HG02973 (cell line): ENCODE data around the gene SLC30A2.
A peak's percentile ranks its signal among the peaks of the same experiment; 100 is the strongest.

Experiments used
- ATAC-seq: cut with Tn5 transposase; IDR thresholded peaks from one replicate; pipeline ENCODE4 v1.9.1; 2021; ENCODE audit warnings: moderate library complexity; ENCODE audit not compliant: unreplicated experiment

The SLC30A2 gene

DNA sequence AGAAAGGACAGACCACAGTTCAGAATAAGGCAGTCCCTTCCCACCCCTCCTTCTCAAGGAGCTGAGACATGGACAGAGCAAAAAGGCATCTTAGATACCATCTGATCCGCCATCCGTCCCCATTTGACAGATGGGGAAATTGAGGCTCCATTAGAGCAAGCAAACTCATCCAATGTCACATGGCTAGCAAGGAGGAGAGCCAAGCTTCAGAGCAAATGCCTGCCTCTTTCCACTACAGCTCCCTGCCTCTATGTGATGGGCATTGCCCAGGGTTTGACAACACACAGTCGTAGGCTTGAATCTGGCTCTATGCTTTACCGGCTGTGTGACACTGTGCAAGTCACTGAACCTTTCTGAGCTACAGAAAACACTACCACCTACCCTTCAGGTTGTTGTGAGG is 3.9 kb downstream of the SLC30A2 start:
- no peak for ATAC-seq

- ATAC-seq, result no peak
These were observed 4.5 kb downstream of the SLC30A2 start for GRCh38 chr1:26041401-26041800.

DNA sequence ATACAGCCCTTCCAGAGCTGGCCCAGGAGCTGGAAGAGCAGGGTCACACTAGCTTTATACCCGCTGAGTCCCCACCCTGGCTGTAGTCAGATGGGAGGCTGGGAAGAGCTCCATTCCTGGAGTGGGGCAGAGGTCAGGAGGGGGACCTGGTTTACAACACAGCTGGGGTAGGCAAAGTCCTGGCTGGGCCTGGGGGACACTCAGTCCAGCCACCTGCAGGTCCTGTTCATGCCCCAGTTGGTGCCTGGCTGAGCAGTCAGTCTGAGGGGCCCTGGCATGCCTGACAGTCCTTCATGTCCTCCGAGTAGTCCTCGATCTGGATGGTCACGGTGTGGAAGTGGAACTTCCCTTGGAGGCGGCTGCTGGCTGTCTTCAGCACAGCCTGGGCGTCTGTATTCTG is 7.0 kb downstream of the SLC30A2 start:
- ATAC-seq, result no peak

DNA sequence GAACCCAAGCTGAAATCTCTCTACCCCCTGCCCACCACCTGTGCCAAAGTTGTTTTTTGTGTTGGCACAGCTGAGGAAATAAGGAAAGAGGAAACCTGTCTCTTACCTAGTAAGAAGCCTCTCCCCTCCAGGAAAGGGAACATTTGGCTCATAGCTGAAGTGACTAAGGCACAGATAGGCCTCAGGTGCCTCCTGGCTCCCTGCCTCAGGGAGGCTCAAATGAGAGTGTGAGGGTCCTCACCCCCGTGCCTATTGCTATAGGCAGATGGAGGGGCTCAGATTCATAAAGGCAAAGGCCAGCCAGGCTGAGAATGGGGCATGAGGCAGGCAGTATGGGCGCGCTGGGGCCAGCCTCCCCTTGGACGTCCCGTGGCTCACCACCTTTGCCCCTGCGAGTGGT is 7.4 kb downstream of the SLC30A2 start:
- ATAC-seq, result no peak

DNA sequence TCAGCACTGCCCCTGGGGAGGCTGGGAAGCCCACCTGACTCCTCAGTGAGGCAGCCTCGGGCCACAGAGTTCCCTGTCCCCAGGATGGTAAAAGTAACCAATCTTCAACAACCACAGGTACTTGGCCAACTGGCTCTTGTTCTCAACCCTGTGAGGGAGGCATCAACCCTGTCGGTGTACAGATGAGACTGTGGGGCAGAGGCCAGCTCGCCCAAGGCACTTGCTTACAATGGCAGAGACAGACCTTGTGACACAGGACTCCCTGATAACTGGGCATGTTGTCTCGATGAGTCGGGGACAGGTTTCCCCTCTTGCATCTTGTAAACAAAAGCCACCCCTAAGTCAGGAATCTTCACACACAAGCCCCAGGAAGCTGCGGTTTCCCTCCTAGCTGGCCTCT is 8.0 kb downstream of the SLC30A2 start:
- ATAC-seq, result no peak

- no peak for ATAC-seq
These were observed 9.1 kb downstream of the SLC30A2 start for GRCh38 chr1:26036756-26037281.

- ATAC-seq, result peak; percentile 51
These were observed 9.8 kb downstream of the SLC30A2 start for GRCh38 chr1:26035959-26036755.

DNA sequence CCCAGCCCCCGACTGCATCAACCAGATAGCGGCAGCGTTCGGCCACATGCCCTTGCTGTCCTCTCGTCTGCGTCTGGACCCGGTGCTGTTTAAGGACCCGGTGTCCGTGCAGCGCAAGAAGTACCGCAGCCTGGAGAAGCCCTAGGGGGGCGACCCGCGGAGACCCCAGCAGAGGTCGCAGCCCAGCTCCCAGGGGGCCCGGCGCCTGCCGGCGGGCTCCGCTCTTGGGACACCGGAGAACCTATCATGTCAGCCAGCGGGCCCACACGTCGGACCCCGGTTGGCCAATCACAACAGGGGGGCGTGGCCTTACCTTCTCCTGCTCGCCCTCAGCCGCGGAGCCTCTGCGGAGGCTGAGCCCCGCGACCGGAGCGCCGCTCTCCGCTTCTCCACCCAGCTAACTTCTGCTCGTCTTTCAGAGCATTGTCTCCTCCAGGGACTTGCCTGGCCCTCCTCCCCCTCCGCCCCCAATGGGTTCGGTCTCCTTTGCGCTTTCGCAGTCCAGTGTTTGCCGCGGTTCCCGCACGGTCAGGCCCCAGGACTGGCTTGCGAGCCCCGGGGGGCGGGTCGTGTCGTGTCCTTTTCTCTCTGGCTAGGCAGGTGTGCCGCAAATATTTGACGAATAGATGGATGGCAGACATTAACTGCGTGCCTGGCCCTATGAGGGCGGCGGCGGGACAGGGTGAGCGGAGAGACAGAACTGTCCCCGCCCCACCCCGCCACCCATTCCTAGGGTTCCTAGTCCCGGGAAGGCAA is 10.5 kb downstream of the SLC30A2 start:
- ATAC-seq, result peak; percentile 82

DNA sequence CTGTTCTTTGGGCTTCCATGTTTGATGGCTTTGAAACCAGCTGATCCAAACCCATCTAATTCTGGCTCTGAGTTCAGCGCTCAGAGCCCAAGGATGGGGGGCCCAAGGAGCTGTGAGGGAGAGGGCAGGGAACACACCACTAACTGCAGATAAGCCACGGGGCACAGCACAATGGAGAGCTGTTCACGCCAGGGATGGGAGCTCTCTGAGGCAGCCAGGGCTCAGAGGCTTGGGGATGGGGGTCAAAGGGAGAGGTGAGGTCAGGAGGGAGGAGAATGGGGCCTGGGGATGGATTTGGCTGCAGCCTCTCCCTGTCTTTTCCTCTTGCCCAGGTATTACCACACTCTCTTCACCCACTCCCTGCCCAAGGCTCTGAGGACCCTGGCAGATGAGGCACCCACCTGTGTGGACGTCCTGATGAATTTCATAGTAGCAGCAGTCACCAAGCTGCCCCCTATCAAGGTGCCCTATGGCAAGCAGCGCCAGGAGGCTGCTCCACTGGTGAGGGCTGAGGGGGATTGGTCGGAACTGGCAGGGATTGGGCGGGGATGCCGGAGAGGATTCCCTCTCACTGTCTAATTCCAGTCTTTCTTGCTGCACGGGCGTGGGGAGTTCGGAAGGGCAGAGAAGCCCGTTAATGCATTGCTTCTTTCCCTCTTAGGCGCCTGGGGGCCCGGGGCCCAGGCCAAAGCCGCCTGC is 11.3 kb downstream of the SLC30A2 start:
- no peak for ATAC-seq

GRCh38 chr1:26032656-26033357 is 13.1 kb downstream of the SLC30A2 start:
- no peak for ATAC-seq

DNA sequence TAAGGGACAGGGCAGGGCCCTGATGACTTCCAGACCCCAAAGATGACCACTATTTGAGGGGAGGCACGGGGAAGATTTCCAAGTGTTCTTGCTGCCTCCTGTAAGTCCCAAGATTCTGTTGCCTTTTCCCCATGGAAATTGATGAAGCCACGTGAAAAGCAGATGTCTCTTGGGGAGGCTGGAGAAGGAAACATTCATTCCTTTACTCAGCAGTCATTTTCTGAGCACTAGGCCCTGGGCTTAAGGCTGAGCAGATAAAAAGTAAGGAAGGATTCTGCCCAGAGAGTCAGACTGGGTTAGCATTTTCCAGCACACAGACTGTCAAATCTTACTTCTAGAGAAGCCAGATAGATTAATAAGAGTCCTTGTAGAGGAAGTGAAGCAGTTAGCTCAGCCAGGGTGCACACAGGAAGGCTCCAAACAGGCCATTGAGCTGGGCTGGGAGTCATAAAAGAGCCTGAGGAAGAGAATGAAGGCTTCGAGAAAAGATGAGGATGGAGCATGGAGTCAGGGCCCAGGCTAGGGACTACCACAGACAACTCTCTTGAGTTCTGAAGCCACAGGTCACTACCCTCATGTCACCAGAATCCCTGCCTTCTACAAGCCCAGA is 14.2 kb downstream of the SLC30A2 start:
- no peak for ATAC-seq

GRCh38 chr1:26031196-26031595 is 14.7 kb downstream of the SLC30A2 start:
- ATAC-seq, result no peak

DNA sequence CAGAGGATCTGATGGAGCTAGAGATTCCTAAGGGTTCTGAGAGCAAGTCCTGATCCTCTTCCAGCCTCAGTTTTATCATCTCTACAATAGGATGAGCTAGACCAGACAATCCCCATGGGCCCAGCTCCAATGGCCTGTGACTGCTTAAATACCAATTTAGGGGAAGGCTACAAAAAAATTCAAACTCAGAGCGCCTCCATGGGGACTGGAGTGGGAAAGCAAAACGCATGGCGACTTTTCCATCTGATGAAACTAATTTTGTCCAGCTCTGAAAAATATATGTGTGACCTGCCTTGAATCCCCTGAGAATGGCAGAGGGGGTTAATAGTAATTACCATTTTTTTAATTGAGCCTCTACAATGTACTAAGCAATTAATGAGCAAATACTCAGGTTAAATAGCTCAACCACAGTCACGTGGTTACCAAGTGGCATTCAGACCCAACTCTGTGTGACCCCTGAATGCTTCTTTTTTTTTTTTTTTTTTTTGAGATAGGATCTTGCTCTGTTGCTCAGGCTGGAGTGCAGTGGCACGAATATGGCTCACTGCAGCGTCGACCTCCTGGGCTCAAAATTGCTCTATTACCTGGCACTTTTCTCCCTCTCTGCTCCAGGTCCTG is 15.9 kb downstream of the SLC30A2 start:
- ATAC-seq, result no peak

DNA sequence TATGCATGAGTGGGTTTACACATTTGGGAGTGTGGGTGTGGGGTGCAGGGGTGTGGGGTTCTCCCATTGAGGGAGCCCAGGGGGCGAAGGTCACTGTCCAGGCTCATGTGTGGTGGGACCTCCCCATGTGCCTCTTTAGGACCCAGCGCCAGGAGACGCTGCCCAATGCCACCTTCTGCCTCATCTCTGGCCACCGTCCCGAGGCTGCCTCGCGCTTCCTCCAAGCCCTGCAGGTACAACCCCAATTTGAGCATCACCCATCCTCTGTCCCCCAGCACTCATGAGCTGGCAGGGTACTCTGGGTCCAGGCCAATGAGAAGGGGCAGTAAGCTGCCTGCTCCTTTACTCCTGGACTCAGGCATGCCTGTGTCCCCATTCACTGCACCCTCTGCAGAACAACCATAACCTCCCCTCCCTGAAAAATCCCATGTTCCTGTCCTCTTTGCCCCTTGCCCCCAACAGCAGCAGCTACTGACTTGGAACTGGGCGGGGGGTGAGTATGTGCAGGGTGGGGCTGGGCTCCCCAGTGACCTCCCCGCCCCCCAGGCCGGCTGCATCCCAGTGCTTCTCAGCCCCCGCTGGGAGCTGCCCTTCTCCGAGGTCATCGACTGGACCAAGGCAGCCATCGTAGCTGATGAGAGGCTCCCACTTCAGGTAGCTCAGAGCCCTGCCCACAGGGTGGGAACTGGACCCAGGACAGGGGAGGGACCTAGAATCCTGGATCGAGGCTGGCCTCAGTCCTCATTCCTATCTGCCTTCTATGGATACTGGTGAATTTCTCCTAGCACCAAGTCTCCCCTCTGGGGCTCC is 16.7 kb downstream of the SLC30A2 start:
- no peak for ATAC-seq

- no peak for ATAC-seq
These were observed 17.4 kb downstream of the SLC30A2 start for GRCh38 chr1:26028490-26028980.

GRCh38 chr1:26027716-26028489 is 18.0 kb downstream of the SLC30A2 start:
- no peak for ATAC-seq

DNA sequence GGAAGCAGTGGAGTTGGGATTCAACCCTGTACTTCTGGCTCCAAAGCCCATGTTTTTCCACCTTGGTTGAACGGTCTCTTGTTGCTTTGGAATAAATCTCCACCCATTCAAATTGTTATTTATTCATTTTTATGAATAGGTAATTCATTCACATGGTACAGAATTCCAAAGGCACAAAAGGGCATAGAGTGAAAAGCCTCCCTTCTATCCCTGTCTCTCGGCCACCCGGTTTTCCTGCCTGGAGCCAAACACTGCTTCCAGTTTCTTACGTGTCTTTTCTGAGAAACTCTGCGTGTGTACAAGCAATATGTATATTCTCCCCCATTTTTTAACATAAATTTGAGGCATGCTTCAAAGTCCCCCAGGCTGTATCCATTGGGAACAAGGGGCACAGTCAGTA is 20.4 kb downstream of the SLC30A2 start:
- ATAC-seq, result no peak

DNA sequence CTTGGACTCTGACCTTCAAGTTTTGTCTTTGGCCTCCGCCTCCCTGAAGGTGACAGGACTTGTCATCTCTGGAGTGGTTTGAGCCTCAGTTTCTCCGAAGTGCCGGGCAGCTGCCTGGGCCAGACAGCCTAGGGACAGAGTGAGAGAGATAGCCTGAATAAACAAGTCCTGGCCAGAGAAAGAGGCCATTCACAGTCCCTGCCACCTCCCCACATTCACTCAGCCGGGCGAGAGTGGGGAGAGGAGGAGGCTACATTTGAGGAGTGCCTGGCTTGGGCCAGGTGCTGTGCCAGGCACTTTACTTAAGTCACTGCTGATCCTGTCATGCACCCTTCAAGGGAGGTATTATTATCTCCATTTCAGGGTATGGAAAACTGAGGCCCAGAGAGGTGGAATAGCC is 20.9 kb downstream of the SLC30A2 start:
- no peak for ATAC-seq
